T-helper 2 cell treated with Interferon-gamma antibody and Interleukin-4, amounts not matched to agents 5 μg/mL and 100 μg/mL, for 36 hours (primary cell): ENCODE measurements around the gene SRGAP1.
A peak's percentile ranks its signal among the peaks of the same experiment; 100 is the strongest.
"Not testable (repeated sequence)": the region's sequence is repeated elsewhere in the genome, so short reads cannot be mapped to it uniquely, and the experiment has no call there.

ENCODE experiments used
- DNase-seq: peaks from one replicate; pipeline ENCODE4 v3.0.0; 2021; ENCODE audit warnings: low spot score
- H3K27ac Mint-ChIP-seq: one replicate; pipeline ENCODE4 v1.8.0; 2021; ENCODE audit warnings: mild to moderate bottlenecking, mixed read lengths
- H3K27me3 Mint-ChIP-seq: one replicate; pipeline ENCODE4 v1.8.0; 2021; ENCODE audit warnings: low read depth, mixed read lengths
- H3K36me3 Mint-ChIP-seq: one replicate; pipeline ENCODE4 v1.8.0; 2021; ENCODE audit warnings: low read depth, mixed read lengths
- H3K4me1 Mint-ChIP-seq: one replicate; pipeline ENCODE4 v1.8.0; 2021; ENCODE audit warnings: low read depth, mixed read lengths
- H3K4me3 Mint-ChIP-seq: one replicate; pipeline ENCODE4 v1.8.0; 2022; ENCODE audit warnings: mild to moderate bottlenecking, moderate library complexity, mixed read lengths
- H3K9me3 Mint-ChIP-seq: one replicate; pipeline ENCODE4 v1.8.0; 2021; ENCODE audit warnings: mixed read lengths

SRGAP1 gene

DNA sequence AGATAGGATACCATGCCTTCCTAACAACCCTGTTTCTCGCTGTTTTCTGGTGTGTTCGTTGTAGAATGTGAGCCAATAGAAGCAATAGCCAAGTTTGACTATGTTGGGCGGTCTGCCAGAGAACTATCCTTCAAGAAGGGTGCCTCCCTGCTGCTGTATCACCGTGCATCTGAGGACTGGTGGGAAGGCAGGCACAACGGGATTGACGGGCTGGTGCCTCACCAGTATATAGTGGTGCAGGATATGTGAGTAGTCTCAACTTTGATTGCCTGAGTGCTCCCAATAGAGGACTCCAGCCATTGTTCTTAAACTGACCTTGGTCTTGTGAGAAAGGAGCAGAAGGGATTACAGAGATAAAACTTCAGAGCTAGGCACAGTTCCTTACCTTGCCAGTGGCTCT is 281.4 kb downstream of the SRGAP1 start:
- Mint-ChIP-seq H3K27ac (no peak overlapping the region), H3K36me3 (no peaks in the 10 kb centered on the region), H3K4me1 (no peaks in the 10 kb centered on the region), H3K27me3 (peaks cover 4% of the 10 kb centered on the region), H3K9me3 (no peaks in the 10 kb centered on the region), H3K4me3 (no peak overlapping the region)
- no peak for DNase-seq

DNA sequence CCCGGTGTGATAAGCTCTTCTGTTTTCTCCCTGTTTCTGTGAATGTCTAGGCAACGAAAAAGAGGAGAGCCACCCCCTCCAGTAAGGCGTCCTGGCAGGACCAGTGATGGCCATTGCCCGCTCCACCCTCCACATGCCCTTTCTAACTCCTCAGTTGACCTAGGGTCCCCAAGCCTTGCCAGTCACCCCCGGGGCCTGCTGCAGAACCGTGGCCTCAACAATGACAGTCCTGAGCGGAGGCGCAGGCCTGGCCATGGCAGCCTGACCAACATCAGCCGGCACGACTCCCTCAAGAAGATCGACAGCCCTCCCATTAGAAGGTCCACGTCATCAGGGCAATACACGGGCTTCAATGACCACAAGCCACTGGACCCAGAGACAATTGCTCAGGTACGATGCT is 283.3 kb downstream of the SRGAP1 start:
- Mint-ChIP-seq H3K36me3 (no peaks in the 10 kb centered on the region), H3K27me3 (no peaks in the 10 kb centered on the region), H3K4me3 (no peak overlapping the region), H3K9me3 (no peaks in the 10 kb centered on the region), H3K4me1 (no peaks in the 10 kb centered on the region), H3K27ac (no peak overlapping the region)
- no peak for DNase-seq

DNA sequence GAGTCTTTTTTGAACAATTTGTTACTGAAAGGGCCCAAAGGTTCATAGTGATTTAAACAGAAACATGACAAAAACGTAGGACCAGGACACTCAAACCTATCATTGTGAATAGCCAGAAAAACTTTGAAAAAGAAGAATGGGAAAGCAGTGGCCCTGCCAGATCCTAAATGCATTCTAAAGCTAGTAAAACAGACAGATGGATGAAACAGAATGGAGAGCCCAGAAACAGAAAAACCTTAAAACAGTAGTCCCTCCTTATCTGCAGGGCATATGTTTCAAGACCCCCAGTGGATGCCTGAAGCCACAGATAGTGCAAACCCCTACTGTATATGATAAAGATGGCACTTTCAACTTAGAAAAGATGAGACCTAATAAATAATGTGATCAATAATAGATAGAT is 283.9 kb downstream of the SRGAP1 start:
- DNase-seq: no peak
- Mint-ChIP-seq H3K27me3 (no peaks in the 10 kb centered on the region), H3K27ac (no peak overlapping the region), H3K9me3 (peaks cover 3% of the 10 kb centered on the region), H3K36me3 (no peaks in the 10 kb centered on the region), H3K4me1 (no peaks in the 10 kb centered on the region), H3K4me3 (no peak overlapping the region)

DNA sequence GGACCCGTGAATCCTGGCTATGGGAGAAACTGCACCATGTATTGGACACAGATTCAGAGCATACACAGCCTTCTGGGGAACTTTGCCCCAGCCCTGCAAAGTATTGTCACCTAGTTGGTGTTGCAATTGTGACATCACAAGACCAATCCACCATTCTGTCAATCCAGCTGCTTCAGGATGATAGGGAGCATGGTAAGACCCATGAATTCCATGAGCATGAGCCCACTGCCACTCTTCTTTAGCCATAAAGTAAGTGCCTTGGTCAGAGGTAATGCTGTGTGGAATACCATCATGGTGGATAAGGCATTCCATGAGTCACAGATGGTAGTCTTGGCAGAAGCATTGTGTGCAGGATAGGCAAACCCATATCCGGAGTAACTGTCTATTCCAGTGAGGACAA is 286.0 kb downstream of the SRGAP1 start:
- not testable (repeated sequence) for H3K27me3 Mint-ChIP-seq, H3K27ac Mint-ChIP-seq, DNase-seq, H3K4me3 Mint-ChIP-seq, H3K4me1 Mint-ChIP-seq, H3K36me3 Mint-ChIP-seq
- H3K9me3 Mint-ChIP-seq: peaks cover 12% of the 10 kb centered on the region

DNA sequence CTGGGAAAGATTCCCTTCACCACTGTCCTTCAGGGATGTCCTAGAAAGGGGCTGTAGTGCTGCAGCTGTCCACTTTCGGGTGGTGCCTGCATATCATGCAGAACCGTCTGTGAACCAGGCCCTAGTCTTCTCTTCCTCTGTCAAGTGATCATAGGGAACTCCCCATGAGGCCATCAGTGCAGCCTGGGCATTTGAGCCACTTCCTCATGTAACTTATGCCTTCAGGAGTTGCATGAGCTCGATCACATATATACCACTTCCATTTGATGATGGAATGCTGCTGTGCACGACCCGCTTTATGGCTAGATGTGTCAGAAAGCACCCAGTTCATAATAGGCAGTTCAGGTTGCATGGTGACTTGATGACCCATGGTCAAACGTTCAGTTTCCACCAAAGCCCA is 287.0 kb downstream of the SRGAP1 start:
- H3K27me3 Mint-ChIP-seq, H3K27ac Mint-ChIP-seq, H3K36me3 Mint-ChIP-seq, H3K4me1 Mint-ChIP-seq, DNase-seq, H3K4me3 Mint-ChIP-seq: not testable (repeated sequence)
- peaks cover 12% of the 10 kb centered on the region for H3K9me3 Mint-ChIP-seq

DNA sequence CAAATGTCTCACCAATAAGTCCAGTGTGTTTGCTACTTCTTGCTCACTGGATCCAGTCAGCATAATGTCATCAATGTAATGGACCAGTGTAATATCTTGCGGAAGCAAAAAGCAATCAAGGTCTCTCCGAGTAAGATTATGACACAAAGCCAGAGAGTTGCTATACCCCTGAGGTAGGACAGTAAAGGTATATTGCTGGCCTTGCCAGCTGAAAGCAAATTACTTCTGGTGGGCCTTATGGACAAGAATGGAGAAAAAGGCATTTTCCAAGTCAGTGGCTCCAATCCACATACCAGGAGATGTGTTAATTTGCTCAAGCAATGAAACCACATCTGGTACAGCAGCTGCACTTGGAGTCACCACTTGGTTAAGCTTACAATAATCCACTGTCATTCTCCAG is 288.2 kb downstream of the SRGAP1 start:
- H3K9me3 Mint-ChIP-seq: peaks cover 12% of the 10 kb centered on the region
- not testable (repeated sequence) for H3K4me3 Mint-ChIP-seq, DNase-seq, H3K4me1 Mint-ChIP-seq, H3K27me3 Mint-ChIP-seq, H3K36me3 Mint-ChIP-seq, H3K27ac Mint-ChIP-seq

DNA sequence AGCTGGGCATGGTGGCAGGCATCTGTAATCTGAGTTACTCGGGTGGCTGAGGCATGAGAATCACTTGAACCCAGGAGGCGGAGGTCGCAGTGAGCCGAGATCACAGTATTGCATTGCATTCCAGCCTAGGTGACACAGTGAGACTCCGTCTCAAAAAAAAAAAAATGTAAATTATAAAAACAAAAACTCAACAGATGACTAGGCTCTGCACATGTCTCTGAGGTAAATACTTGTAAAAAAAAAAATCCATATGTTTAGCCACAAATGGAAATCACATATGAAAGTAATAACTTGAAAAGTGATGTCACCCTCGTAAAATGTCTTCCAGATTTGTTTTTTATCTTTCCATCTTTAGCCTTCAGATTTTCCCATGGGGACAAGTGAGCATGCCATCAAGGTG is 292.6 kb downstream of the SRGAP1 start:
- Mint-ChIP-seq H3K4me3 (no peak overlapping the region), H3K27me3 (no peaks in the 10 kb centered on the region)
- DNase-seq: no peak

DNA sequence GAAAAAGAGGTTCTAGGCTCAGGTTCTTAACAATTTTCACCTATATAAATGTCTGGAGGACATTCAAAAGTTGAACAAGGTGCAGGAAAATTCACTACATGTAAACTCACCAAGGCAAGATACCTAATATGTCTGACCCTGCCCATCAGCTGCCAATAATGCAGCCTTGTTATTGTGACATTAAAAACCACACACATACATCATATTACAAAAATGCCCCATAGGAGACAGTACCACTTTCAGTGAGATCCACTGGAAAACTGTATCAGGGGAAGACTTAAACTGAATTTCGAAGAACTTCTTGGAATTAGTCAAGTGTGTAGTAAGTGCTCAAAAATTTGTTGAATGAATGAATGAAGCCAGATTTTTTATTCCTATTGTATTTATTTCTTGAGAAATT is 294.5 kb downstream of the SRGAP1 start:
- H3K9me3 Mint-ChIP-seq: peaks cover 3% of the 10 kb centered on the region
- H3K27ac Mint-ChIP-seq: no peak overlapping the region
- no peaks in the 10 kb centered on the region for H3K27me3 Mint-ChIP-seq
- no peak overlapping the region for H3K4me3 Mint-ChIP-seq
- no peaks in the 10 kb centered on the region for H3K4me1 Mint-ChIP-seq
- no peak for DNase-seq
- H3K36me3 Mint-ChIP-seq: no peaks in the 10 kb centered on the region

More for the DNA sequence above, 292.6 kb downstream of the SRGAP1 start:
- peaks cover 12% of the 10 kb centered on the region for H3K9me3 Mint-ChIP-seq
- H3K27ac Mint-ChIP-seq: no peak overlapping the region
- no peaks in the 10 kb centered on the region for H3K4me1 Mint-ChIP-seq
- no peaks in the 10 kb centered on the region for H3K36me3 Mint-ChIP-seq

DNA sequence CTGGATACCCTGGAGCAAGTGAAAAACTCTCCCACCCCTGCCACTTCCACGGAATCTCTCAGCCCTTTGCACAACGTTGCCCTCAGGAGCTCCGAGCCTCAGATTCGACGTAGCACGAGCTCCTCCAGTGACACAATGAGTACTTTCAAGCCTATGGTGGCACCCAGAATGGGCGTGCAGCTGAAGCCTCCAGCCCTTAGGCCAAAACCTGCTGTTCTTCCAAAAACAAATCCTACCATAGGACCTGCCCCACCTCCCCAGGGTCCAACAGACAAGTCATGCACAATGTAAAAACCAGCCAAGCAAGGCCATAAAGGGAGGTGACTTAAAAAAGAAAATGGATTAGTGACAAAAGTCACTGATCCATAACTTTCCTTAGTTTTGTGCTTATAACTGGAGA is 297.9 kb downstream of the SRGAP1 start:
- no peak for DNase-seq
- H3K9me3 Mint-ChIP-seq: no peaks in the 10 kb centered on the region
- H3K27ac Mint-ChIP-seq: no peak overlapping the region
- no peak overlapping the region for H3K4me3 Mint-ChIP-seq
- H3K4me1 Mint-ChIP-seq: no peaks in the 10 kb centered on the region
- H3K27me3 Mint-ChIP-seq: no peaks in the 10 kb centered on the region
- no peaks in the 10 kb centered on the region for H3K36me3 Mint-ChIP-seq

DNA sequence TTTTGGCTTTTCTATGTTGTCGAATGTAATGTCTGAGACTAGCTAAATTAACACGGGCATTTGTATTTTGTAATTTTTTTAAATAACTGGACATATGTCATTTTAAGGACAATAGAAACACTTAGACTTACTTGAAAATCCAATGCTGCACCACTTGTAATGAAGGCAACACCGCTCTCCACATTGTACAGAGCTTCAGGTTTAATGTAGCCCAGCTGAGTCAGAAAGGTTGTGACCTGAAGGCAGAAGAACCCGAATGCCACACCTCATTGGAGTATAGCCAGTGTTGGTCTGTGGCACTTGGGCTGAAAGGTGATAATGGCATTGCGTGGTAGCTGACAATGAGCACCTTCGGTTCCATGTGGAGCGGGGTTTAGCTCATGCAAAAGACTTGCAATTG is 298.3 kb downstream of the SRGAP1 start:
- no peaks in the 10 kb centered on the region for H3K9me3 Mint-ChIP-seq
- H3K36me3 Mint-ChIP-seq: no peaks in the 10 kb centered on the region
- no peaks in the 10 kb centered on the region for H3K27me3 Mint-ChIP-seq
- H3K27ac Mint-ChIP-seq: no peak overlapping the region
- H3K4me3 Mint-ChIP-seq: no peak overlapping the region
- no peak for DNase-seq
- peaks cover under 1% of the 10 kb centered on the region for H3K4me1 Mint-ChIP-seq

DNA sequence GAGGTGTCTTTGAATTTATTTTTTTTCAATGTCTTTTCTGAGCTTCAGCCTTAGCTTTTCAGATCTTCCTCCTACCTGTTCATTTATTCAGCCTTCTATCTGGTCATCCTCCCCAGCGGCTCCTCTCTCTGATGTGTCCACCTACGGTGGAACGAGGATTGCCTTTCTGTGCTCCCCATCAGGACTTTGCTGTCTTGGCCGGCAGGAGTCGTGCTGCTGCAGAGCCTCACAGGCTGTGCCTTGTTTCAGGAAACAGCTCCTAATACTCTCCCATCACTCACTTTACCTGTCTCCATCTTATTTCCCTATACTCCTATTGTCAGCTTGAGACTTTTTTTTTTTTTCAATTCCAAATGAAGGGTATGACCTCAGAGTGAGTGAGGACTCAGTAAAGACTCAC is 300.7 kb downstream of the SRGAP1 start:
- Mint-ChIP-seq H3K9me3 (no peaks in the 10 kb centered on the region), H3K4me1 (peaks cover 2% of the 10 kb centered on the region), H3K27me3 (no peaks in the 10 kb centered on the region), H3K36me3 (no peaks in the 10 kb centered on the region), H3K4me3 (no peak overlapping the region), H3K27ac (no peak overlapping the region)
- no peak for DNase-seq

DNA sequence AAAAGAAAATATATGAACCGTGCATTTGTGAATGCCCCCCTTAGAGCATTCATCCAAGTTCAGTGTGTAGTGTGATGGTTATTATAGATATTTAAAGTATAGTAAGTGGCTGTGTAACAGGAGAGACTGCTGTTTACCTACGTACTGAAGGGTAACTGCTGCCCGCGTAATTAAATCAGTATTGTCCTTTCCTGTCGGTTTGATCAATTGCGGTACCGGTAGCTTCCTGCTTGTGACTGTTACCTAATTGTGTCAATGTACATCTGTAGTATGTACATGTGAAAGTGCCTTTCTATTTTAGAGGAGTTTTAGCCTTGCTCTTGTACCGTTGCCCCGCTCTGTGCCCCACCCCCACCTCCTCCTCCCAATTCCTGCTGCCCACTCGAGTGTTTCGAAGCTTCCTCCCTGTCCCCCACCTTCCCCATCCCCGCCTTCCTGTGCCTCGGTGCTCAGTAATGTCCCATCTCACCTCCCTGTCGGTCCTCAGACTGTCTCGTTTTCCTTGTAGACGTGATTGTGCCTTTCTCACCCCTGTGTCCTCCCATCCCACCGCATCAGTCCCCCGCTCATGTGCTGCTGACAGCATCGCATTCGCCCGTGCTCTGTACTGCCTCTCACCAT is 302.6 kb downstream of the SRGAP1 start:
- peaks cover 2% of the 10 kb centered on the region for H3K4me1 Mint-ChIP-seq
- H3K9me3 Mint-ChIP-seq: no peaks in the 10 kb centered on the region
- H3K27me3 Mint-ChIP-seq: no peaks in the 10 kb centered on the region
- peak overlapping the region; percentile 40 for H3K4me3 Mint-ChIP-seq
- no peak overlapping the region for H3K27ac Mint-ChIP-seq
- no peaks in the 10 kb centered on the region for H3K36me3 Mint-ChIP-seq
- no peak for DNase-seq

DNA sequence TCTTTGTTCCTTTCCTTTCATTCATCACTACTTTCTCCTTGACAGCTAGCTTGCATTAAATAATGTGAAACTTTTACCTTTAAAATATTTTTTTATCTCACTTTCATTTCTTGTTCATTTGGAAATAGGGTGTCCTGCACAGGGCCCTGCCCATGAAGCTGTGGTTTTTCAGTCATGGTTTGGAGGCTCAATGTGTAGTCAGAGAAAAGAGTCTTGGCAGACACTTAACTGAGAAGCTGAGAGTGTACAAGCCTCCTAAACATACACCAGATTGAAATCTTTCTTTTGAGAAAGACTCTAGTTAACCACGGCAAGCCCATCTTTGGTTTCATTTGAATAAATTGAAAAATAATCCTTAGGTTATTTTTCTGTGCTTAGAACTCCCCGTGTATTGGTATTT is 303.4 kb downstream of the SRGAP1 start:
- peaks cover 2% of the 10 kb centered on the region for H3K4me1 Mint-ChIP-seq
- H3K27ac Mint-ChIP-seq: no peak overlapping the region
- DNase-seq: no peak
- no peaks in the 10 kb centered on the region for H3K36me3 Mint-ChIP-seq
- no peaks in the 10 kb centered on the region for H3K9me3 Mint-ChIP-seq
- H3K27me3 Mint-ChIP-seq: no peaks in the 10 kb centered on the region
- H3K4me3 Mint-ChIP-seq: no peak overlapping the region

DNA sequence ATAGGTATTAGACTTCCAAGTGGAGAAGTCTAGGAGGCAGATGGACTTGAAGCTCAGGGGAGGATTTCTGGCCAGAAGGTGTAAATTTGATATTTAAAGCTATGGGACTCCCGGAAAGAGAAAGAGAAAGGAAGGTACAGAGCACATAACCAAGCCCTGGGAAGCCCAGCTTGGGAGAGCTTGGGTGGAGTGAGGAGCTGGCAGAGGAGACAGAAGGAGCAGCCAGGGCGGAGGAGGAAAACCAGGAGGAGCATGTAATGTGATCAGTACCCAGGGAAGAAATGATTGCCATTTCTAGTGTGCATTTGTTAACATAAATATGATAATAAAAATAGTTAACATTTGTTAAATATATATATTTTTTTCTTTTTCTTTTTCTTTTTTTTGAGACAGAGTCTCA is 310.2 kb downstream of the SRGAP1 start:
- DNase-seq: no peak
- Mint-ChIP-seq H3K9me3 (no peaks in the 10 kb centered on the region), H3K4me1 (no peaks in the 10 kb centered on the region), H3K27me3 (no peaks in the 10 kb centered on the region), H3K36me3 (no peaks in the 10 kb centered on the region), H3K27ac (no peak overlapping the region), H3K4me3 (no peak overlapping the region)

DNA sequence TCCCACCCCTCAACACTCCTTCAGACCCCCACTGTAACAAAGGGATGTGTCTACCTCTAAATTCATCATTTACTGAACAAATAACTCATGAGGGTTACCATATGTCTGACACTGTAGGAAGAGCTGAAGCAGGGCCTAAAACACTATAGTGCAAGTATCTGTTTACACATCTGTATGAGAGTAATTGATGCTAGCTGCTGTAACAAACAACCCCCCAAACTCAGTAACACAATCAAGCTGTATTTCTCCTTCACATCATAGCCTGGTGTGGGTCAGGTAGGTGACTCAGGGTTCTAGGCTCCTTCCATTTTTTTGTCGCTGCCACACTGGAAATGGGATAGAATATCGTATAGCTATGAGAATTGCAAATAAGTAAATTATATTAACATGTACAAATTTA is 312.6 kb downstream of the SRGAP1 start:
- DNase-seq: no peak
- H3K27me3 Mint-ChIP-seq: peaks cover 2% of the 10 kb centered on the region
- H3K4me1 Mint-ChIP-seq: no peaks in the 10 kb centered on the region
- H3K36me3 Mint-ChIP-seq: no peaks in the 10 kb centered on the region
- H3K4me3 Mint-ChIP-seq: no peak overlapping the region
- H3K9me3 Mint-ChIP-seq: no peaks in the 10 kb centered on the region
- H3K27ac Mint-ChIP-seq: no peak overlapping the region
